ENCODE results near the gene CHD9. TPM values are rescaled to one million over a fixed set of nuclear protein-coding genes. Genes with fewer than 3 reads are reported as not detected.
A peak's percentile ranks its signal among the peaks of the same experiment; 100 is the strongest.
"Not testable (repeated sequence)": the region's sequence is repeated elsewhere in the genome, so short reads cannot be mapped to it uniquely, and the experiment has no call there.

Gene CHD9
- total and polyA plus RNA-seq, 9 donors = 22.6 to 94.8 (median 46.8) TPM

- WGBS (ENCODE audit: insufficient coverage) = no CpG with 5 or more reads among the region's 3 CpGs
- Histone ChIP-seq H3K4me1 (ENCODE audit: control insufficient read depth, insufficient read depth, low read length) (no peaks in the 10 kb centered on the region), H3K36me3 (ENCODE audit: control insufficient read depth, insufficient read depth, low read length) (peaks cover 34% of the 10 kb centered on the region), H3K27ac (ENCODE audit: low read length) (no peak overlapping the region), H3K9me3 (replicated peaks; ENCODE audit: control insufficient read depth, low read depth, low read length) (peaks cover 5% of the 10 kb centered on the region), H3K4me3 (ENCODE audit: low read length) (no peak overlapping the region), H3K27me3 (ENCODE audit: control insufficient read depth, insufficient read depth, low read length) (no peaks in the 10 kb centered on the region)
- DNase-seq = no peak
Measured at GRCh38 chr16:53258809-53259208, 204.0 kb downstream of the CHD9 start.

GRCh38 chr16:53261276-53261675, 206.5 kb downstream of the CHD9 start:
- Histone ChIP-seq H3K36me3 (ENCODE audit: control insufficient read depth, insufficient read depth, low read length) (peaks cover 29% of the 10 kb centered on the region), H3K4me1 (ENCODE audit: control insufficient read depth, insufficient read depth, low read length) (no peaks in the 10 kb centered on the region), H3K4me3 (ENCODE audit: low read length) (no peak overlapping the region), H3K27ac (ENCODE audit: low read length) (no peak overlapping the region), H3K9me3 (replicated peaks; ENCODE audit: control insufficient read depth, low read depth, low read length) (peaks cover 5% of the 10 kb centered on the region), H3K27me3 (ENCODE audit: control insufficient read depth, insufficient read depth, low read length) (no peaks in the 10 kb centered on the region)
- DNase-seq = no peak
- 86% methylated on average over 1 of the region's 2 CpGs for WGBS (ENCODE audit: insufficient coverage)

- Histone ChIP-seq H3K27ac (ENCODE audit: low read length) (no peak overlapping the region), H3K27me3 (ENCODE audit: control insufficient read depth, insufficient read depth, low read length) (no peaks in the 10 kb centered on the region), H3K4me1 (ENCODE audit: control insufficient read depth, insufficient read depth, low read length) (no peaks in the 10 kb centered on the region), H3K9me3 (replicated peaks; ENCODE audit: control insufficient read depth, low read depth, low read length) (peaks cover 5% of the 10 kb centered on the region), H3K4me3 (ENCODE audit: low read length) (no peak overlapping the region), H3K36me3 (ENCODE audit: control insufficient read depth, insufficient read depth, low read length) (peaks cover 27% of the 10 kb centered on the region)
- no peak for DNase-seq
- WGBS (ENCODE audit: insufficient coverage) = no CpG with 5 or more reads among the region's 2 CpGs
Measured at GRCh38 chr16:53262645-53263044, 207.9 kb downstream of the CHD9 start.

- DNase-seq = peak; percentile 31
- no peaks in the 10 kb centered on the region for H3K27me3 ChIP-seq (ENCODE audit: control insufficient read depth, insufficient read depth, low read length)
- peaks cover 31% of the 10 kb centered on the region for H3K36me3 ChIP-seq (ENCODE audit: control insufficient read depth, insufficient read depth, low read length)
- no peaks in the 10 kb centered on the region for H3K4me1 ChIP-seq (ENCODE audit: control insufficient read depth, insufficient read depth, low read length)
- H3K4me3 ChIP-seq (ENCODE audit: low read length) = no peak overlapping the region
- H3K27ac ChIP-seq (ENCODE audit: low read length) = no peak overlapping the region
- H3K9me3 ChIP-seq (replicated peaks; ENCODE audit: control insufficient read depth, low read depth, low read length) = no peaks in the 10 kb centered on the region
Measured at GRCh38 chr16:53266156-53266555, 211.4 kb downstream of the CHD9 start.

- not testable (repeated sequence) for H3K27me3 ChIP-seq (ENCODE audit: control insufficient read depth, insufficient read depth, low read length); H3K4me1 ChIP-seq (ENCODE audit: control insufficient read depth, insufficient read depth, low read length); DNase-seq; H3K27ac ChIP-seq (ENCODE audit: low read length); H3K4me3 ChIP-seq (ENCODE audit: low read length); H3K9me3 ChIP-seq (replicated peaks; ENCODE audit: control insufficient read depth, low read depth, low read length)
- WGBS (ENCODE audit: insufficient coverage) = 100% methylated on average over 1 of the region's 2 CpGs
- peaks cover 55% of the 10 kb centered on the region for H3K36me3 ChIP-seq (ENCODE audit: control insufficient read depth, insufficient read depth, low read length)
Measured at GRCh38 chr16:53278498-53278897, 223.7 kb downstream of the CHD9 start.

- Histone ChIP-seq H3K4me3 (ENCODE audit: low read length) (no peak overlapping the region), H3K36me3 (ENCODE audit: control insufficient read depth, insufficient read depth, low read length) (peaks cover 40% of the 10 kb centered on the region), H3K27ac (ENCODE audit: low read length) (no peak overlapping the region), H3K9me3 (replicated peaks; ENCODE audit: control insufficient read depth, low read depth, low read length) (no peaks in the 10 kb centered on the region), H3K4me1 (ENCODE audit: control insufficient read depth, insufficient read depth, low read length) (no peaks in the 10 kb centered on the region), H3K27me3 (ENCODE audit: control insufficient read depth, insufficient read depth, low read length) (no peaks in the 10 kb centered on the region)
- 42% methylated on average over 2 of the region's 2 CpGs for WGBS (ENCODE audit: insufficient coverage)
- DNase-seq = peak; percentile 38
Measured at GRCh38 chr16:53281280-53281679, 226.5 kb downstream of the CHD9 start.

GRCh38 chr16:53281859-53282258, 227.1 kb downstream of the CHD9 start:
- Histone ChIP-seq H3K9me3 (replicated peaks; ENCODE audit: control insufficient read depth, low read depth, low read length) (no peaks in the 10 kb centered on the region), H3K4me1 (ENCODE audit: control insufficient read depth, insufficient read depth, low read length) (no peaks in the 10 kb centered on the region), H3K36me3 (ENCODE audit: control insufficient read depth, insufficient read depth, low read length) (peaks cover 39% of the 10 kb centered on the region), H3K27ac (ENCODE audit: low read length) (no peak overlapping the region), H3K27me3 (ENCODE audit: control insufficient read depth, insufficient read depth, low read length) (no peaks in the 10 kb centered on the region), H3K4me3 (ENCODE audit: low read length) (no peak overlapping the region)
- 100% methylated on average over 1 of the region's 2 CpGs for WGBS (ENCODE audit: insufficient coverage)
- peak; percentile 14 for DNase-seq

- H3K4me1 ChIP-seq (ENCODE audit: control insufficient read depth, insufficient read depth, low read length) = no peaks in the 10 kb centered on the region
- WGBS (ENCODE audit: insufficient coverage) = 90% methylated on average over 4 of the region's 5 CpGs
- H3K4me3 ChIP-seq (ENCODE audit: low read length) = no peak overlapping the region
- H3K27ac ChIP-seq (ENCODE audit: low read length) = no peak overlapping the region
- H3K36me3 ChIP-seq (ENCODE audit: control insufficient read depth, insufficient read depth, low read length) = peaks cover 44% of the 10 kb centered on the region
- no peak for DNase-seq
- no peaks in the 10 kb centered on the region for H3K27me3 ChIP-seq (ENCODE audit: control insufficient read depth, insufficient read depth, low read length)
- H3K9me3 ChIP-seq (replicated peaks; ENCODE audit: control insufficient read depth, low read depth, low read length) = no peaks in the 10 kb centered on the region
Measured at GRCh38 chr16:53282328-53282727, 227.5 kb downstream of the CHD9 start.

GRCh38 chr16:53282975-53283946, 228.5 kb downstream of the CHD9 start:
- peak; percentile 39 for DNase-seq
- Histone ChIP-seq H3K27me3 (ENCODE audit: control insufficient read depth, insufficient read depth, low read length) (no peaks in the 10 kb centered on the region), H3K36me3 (ENCODE audit: control insufficient read depth, insufficient read depth, low read length) (peaks cover 43% of the 10 kb centered on the region), H3K9me3 (replicated peaks; ENCODE audit: control insufficient read depth, low read depth, low read length) (no peaks in the 10 kb centered on the region), H3K27ac (ENCODE audit: low read length) (no peak overlapping the region), H3K4me3 (ENCODE audit: low read length) (no peak overlapping the region), H3K4me1 (ENCODE audit: control insufficient read depth, insufficient read depth, low read length) (no peaks in the 10 kb centered on the region)
- WGBS (ENCODE audit: insufficient coverage) = no CpG with 5 or more reads among the region's 3 CpGs

- DNase-seq = no peak
- H3K4me1 ChIP-seq (ENCODE audit: control insufficient read depth, insufficient read depth, low read length) = no peaks in the 10 kb centered on the region
- WGBS (ENCODE audit: insufficient coverage) = no CpG with 5 or more reads among the region's 2 CpGs
- H3K36me3 ChIP-seq (ENCODE audit: control insufficient read depth, insufficient read depth, low read length) = peaks cover 53% of the 10 kb centered on the region
- no peaks in the 10 kb centered on the region for H3K9me3 ChIP-seq (replicated peaks; ENCODE audit: control insufficient read depth, low read depth, low read length)
- H3K4me3 ChIP-seq (ENCODE audit: low read length) = no peak overlapping the region
- H3K27ac ChIP-seq (ENCODE audit: low read length) = no peak overlapping the region
- no peaks in the 10 kb centered on the region for H3K27me3 ChIP-seq (ENCODE audit: control insufficient read depth, insufficient read depth, low read length)
Measured at GRCh38 chr16:53285236-53285635, 230.4 kb downstream of the CHD9 start.

Data from muscle of leg (tissue), 11 donors.